GM13976 (cell line): ENCODE measurements around the gene PAX5.

Source experiments
- DNase-seq: peaks from one replicate; pipeline ENCODE4 v3.0.0; 2012; ENCODE audit warnings: low spot score
- in situ Hi-C: fragments of 300-500 bp; cut with MboI; formaldehyde crosslinking; loops from one replicate; pipeline ENCODE4 v1.12.0; 2022; ENCODE audit warnings: low sequenced_read_pairs, mixed read lengths, inconsistent platforms; ENCODE audit not compliant: unreplicated experiment
- TF ChIP-seq, protein P1 (sequence below): IDR thresholded peaks from 2 replicates; pipeline ENCODE4 v1.5.1; 2012; ENCODE audit warnings: borderline replicate concordance, mild to moderate bottlenecking; ENCODE audit not compliant: insufficient read depth; ENCODE audit errors: extremely low read depth, missing control alignments, control extremely low read depth

The PAX5 gene

GRCh38 chr9:36816371-36816770 lies 217.7 kb downstream of the PAX5 start:
- TF ChIP-seq, protein P1, sequence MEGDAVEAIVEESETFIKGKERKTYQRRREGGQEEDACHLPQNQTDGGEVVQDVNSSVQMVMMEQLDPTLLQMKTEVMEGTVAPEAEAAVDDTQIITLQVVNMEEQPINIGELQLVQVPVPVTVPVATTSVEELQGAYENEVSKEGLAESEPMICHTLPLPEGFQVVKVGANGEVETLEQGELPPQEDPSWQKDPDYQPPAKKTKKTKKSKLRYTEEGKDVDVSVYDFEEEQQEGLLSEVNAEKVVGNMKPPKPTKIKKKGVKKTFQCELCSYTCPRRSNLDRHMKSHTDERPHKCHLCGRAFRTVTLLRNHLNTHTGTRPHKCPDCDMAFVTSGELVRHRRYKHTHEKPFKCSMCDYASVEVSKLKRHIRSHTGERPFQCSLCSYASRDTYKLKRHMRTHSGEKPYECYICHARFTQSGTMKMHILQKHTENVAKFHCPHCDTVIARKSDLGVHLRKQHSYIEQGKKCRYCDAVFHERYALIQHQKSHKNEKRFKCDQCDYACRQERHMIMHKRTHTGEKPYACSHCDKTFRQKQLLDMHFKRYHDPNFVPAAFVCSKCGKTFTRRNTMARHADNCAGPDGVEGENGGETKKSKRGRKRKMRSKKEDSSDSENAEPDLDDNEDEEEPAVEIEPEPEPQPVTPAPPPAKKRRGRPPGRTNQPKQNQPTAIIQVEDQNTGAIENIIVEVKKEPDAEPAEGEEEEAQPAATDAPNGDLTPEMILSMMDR: no peak
- no peak for DNase-seq
- in situ Hi-C loops: no loop called here

DNA sequence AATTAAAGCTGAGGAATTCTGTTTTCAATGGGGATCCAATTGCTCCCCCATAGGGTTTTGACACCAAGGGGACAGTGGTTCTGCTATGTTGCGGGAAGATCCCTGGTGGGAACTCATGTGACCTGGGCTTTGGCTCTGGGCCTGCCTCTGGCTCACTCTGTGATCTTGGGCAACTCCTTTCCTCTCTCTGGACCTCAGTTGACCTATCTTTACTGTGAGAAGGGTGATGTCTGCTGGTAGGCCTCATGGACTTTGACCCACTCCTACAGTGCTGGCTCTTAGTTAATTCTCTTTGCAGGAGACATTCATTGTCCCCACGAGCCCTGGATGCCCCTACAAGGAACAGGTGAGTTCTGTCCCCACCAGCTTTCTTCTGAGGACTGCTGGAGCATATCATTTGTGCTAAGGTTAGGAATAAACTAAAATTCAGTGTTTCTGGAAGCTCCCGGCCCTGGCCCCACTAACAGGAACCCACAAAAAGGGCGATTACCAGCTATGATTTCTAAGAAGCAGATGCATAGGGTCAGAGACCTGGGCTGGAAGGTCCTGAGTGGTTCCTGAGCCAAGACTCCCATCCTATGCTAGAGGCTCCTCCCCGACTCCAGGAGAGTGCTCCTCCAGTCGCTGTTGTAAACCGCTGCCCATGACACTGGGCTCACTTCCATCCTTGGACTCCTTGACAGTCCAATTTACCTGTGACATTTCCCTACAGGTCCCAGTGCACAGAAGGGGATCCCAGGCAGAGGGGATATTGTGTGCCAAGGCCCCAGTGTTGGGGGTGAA lies 218.3 kb downstream of the PAX5 start:
- TF ChIP-seq, protein P1: no peak
- in situ Hi-C loops: no loop called here
- DNase-seq: no peak

DNA sequence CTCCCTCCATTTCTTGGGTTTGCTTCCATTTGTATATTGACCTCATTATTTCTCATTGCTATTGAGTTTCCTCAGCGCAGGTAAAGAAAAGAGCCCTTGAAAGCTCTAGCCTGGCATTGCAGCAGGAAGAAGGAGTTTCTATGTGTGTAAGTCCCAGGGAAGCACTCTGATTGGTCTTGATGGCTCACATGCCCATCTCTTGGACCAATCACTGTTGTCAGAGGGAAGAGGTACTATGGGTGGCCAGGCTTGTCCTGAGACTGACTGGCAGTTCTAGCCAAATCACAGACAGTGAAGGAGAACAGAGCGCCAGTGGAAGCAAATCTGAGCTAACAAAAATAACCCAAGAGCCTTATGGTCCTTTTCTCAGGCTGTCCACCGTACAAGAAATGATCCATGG lies 219.0 kb downstream of the PAX5 start:
- no peak for DNase-seq
- in situ Hi-C loops: no loop called here
- TF ChIP-seq, protein P1: no peak

GRCh38 chr9:36813154-36813553 lies 220.9 kb downstream of the PAX5 start:
- DNase-seq: no peak
- in situ Hi-C loops: no loop called here
- TF ChIP-seq, protein P1: no peak

GRCh38 chr9:36812556-36812955 lies 221.5 kb downstream of the PAX5 start:
- no peak for DNase-seq
- in situ Hi-C loops: no loop called here

DNA sequence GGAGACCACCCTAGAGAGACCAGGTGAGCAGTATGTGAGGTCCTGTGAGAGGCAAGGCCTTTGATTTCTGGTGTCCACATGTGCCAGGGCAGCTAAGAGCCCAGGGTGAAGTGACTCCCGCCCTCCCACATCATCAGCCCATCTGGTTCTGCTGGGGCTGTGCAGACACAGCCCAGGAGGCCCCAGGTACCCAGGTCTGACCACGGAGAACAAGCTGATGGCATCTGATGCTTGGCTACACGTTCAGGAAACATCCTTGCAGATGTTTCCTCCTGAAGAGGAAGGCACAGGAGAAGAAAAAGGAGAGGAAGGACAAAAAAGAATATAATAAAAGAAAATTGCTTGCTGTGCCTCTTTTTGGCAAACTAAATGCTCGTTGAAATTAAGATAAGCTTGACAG lies 225.8 kb downstream of the PAX5 start:
- DNase-seq: no peak
- in situ Hi-C loops: no loop called here
- TF ChIP-seq, protein P1: no peak

More at GRCh38 chr9:36812556-36812955, 221.5 kb downstream of the PAX5 start:
- TF ChIP-seq, protein P1: no peak
